ENCODE data around the gene RPL22.

The RPL22 gene

DNA sequence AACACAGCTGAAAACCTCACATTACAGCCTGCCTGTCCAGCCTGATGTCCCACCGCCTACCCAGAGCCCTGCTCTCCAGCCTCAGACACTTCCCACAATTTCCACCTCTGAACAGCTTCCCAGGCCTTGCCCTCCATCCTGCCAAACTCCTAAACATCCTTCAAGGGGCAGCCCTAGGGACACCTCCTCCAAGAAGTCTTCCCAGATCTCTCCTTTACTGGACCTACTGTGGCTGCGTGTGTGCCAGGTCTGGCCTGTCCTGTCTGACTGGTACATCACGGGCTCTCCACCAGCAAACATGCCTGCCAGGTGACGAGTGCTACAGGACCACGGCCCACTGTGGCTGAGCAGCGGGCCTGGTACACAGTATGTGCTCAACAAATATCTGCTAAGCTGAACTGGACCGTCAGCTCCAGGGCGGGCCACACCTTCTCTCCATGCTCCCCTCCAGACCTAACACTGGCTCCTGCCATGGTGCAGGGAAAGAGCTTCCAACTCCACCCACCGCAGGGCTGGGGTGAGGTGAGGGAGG, 48.0 kb downstream of the RPL22 start:
- no peak for DNase-seq (ENCODE audit: low read depth)

GRCh38 chr1:6150006-6150938, 49.1 kb downstream of the RPL22 start:
- no peak for DNase-seq (ENCODE audit: low read depth)

- no peak for DNase-seq (ENCODE audit: low read depth)
Observed at GRCh38 chr1:6149597-6149996, 49.8 kb downstream of the RPL22 start.

GRCh38 chr1:6148497-6149241, 50.7 kb downstream of the RPL22 start:
- peak; percentile 64 for DNase-seq (ENCODE audit: low read depth)

- DNase-seq (ENCODE audit: low read depth): no peak
Observed at GRCh38 chr1:6145864-6146410, 53.5 kb downstream of the RPL22 start.

DNA sequence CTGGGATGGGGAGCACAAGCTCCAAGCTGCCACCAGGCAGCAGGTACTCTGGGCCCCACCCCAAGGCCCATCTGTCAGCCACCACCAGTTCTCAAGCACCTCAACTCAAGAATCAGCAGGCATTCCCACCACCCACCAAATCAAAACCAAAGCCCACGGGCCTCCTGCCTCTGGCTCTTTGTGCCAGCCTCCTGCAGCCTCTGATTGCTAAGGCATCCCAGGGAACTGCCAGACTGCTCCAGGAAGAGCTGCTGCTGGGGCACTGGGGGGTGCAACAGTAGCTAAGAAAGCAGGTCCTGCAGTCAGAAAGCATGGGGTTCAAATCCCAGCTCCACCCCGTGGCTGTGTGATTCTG, 54.0 kb downstream of the RPL22 start:
- no peak for DNase-seq (ENCODE audit: low read depth)

DNA sequence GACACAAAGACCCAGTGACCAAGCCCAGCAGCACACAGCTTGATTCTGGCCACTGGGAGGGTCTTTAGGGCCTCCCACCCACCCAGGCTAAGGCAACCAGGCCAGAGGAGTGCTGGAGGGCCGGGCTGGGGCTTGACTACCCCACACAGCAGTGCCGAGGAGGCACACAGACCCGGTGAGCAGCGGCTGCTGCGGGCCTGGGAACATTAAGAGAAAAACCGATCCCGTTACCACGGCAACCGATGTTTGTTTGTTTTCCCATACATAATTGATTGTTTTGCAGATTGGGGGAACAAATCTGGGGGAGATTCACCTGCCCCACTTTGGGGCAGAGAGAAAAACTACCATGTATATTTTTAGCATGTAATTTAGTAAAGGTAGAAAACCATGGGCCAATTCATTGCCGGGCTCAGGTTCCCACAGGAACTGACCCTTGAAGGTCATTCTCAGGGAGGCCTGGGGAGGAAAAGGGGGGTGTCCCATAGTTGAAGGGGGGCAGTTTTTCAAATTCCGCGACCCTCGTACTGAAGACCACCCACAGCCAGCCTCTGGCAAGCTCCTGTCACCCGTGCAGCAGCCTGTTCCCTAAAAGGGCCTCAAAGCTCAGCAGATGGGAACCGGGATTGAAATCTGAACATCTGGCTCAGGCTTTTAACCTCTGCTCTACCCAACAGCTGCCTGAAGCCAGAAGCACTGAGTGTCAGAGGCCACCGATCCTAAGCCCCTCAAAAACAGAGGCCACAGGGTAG, 54.6 kb downstream of the RPL22 start:
- DNase-seq (ENCODE audit: low read depth): no peak

DNA sequence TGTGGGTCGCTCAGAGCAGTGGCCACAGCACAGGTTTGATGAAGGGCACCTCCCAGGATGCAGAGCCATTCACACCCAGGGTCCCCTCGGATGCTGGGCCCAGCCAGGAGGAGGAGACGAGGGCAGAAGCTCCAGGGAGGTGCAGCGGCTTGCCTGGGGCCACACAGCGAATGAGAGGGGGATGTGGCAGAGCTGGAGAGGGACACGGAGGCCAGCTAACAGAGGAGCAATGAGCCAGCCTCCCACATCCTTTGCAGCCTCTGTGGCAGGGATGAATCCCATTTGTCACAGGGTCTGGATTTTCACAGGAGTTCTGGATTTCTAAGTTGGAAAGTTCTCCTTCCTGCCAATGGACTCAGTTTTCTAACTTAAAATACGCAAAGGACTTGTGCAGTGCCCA, 55.2 kb downstream of the RPL22 start:
- no peak for DNase-seq (ENCODE audit: low read depth)

DNA sequence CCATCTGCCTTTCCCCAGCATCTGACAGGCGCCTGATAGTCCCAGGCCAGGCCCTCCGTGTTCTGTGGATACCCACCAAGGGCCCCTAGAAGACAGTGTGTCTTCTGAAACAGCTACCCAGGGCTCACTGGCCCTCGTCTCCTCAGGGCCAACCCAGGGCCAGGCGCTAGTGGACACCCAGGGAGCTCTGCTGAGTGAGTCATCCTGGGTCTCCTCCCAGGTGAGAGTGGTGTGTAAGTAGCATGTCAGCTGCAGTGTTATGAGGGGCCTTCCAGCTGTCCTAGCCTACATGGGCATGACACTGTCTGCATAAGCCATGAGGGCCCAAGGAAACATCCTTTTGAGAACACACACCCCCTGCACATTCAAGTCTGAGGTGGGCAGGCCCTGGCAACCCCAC, 56.0 kb downstream of the RPL22 start:
- DNase-seq (ENCODE audit: low read depth): no peak

- DNase-seq (ENCODE audit: low read depth): no peak
Observed at GRCh38 chr1:6142734-6143133, 56.7 kb downstream of the RPL22 start.

DNA sequence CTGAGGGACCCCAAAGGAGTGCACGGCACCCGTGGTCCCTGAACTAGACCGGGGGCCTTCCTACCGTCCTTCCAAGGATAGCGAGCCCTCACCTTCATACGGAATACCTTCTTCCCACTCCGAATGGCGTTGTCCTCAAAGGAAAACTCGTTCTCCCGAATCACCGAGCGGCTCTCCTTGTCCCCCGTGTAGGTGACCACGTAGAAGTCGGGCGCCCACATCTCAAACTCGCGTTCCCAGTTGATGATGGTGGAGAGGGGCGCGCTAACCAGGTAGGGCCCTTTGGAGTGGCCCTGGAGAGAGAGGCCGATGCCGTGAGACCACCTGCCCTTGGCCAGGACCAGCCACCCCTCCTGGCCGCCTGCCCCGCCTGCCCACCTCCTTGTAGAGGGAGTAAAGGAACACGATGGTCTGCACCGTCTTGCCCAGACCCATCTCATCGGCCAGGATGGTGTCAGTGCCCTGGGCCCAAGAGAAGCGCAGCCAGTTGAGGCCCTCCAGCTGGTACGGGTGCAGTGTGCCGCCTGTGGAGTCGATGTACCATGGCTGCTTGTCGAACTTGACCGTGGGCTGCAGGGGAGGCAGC, 57.3 kb downstream of the RPL22 start:
- no peak for DNase-seq (ENCODE audit: low read depth)

- no peak for DNase-seq (ENCODE audit: low read depth)
Observed at GRCh38 chr1:6141592-6141991, 57.8 kb downstream of the RPL22 start.

- DNase-seq (ENCODE audit: low read depth): no peak
Observed at GRCh38 chr1:6140413-6140812, 59.0 kb downstream of the RPL22 start.

GRCh38 chr1:6137758-6138157, 61.6 kb downstream of the RPL22 start:
- DNase-seq (ENCODE audit: low read depth): no peak

DNA sequence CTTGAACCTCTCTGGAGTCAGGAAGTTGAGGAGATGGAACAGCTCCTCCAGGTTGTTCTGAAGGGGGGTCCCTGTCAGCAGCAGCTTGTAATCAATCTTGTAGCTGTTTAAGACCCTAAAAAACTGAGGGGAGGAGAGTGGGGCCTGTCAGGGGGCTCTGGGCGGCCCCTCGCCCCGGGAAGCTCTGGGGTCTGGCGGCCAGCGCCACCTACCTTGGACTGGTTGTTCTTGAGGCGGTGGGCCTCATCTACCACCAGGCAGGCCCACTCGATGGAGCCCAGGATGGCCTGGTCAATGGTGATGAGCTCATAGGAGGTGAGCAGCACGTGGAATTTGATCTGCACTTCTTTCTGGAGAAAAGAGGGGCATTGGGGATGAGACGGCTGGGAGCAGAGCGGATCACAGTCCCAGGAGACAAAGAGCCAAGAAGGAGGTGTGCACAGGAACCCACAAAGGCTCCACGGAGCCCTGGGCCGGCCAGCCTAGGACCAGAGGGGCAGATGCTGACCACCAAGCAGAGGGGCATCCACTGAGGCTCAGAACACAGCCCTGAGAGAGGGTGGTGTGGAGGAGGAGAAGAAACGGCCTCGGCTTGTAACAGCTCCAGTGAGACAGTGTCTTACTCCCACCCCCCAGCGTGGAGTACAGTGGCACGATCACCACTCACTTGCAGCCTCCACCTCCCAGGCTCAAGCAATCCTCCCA, 62.7 kb downstream of the RPL22 start:
- DNase-seq (ENCODE audit: low read depth): no peak

All from activated T-cell treated with anti-CD3 and anti-CD28 coated beads for 1 hour (primary cell).